ENCODE measurements around the gene RASGRP3.
"Not testable (repeated sequence)": the region's sequence is repeated elsewhere in the genome, so short reads cannot be mapped to it uniquely, and the experiment has no call there.

The RASGRP3 gene

GRCh38 chr2:33457556-33458247 is 18.7 kb upstream of the RASGRP3 start:
- DNase-seq (ENCODE audit: low spot score) = no peak

GRCh38 chr2:33458248-33458819 is 18.1 kb upstream of the RASGRP3 start:
- no peak for DNase-seq (ENCODE audit: low spot score)

- no peak for DNase-seq (ENCODE audit: low spot score)
Measured at GRCh38 chr2:33459745-33460144, 16.7 kb upstream of the RASGRP3 start.

DNA sequence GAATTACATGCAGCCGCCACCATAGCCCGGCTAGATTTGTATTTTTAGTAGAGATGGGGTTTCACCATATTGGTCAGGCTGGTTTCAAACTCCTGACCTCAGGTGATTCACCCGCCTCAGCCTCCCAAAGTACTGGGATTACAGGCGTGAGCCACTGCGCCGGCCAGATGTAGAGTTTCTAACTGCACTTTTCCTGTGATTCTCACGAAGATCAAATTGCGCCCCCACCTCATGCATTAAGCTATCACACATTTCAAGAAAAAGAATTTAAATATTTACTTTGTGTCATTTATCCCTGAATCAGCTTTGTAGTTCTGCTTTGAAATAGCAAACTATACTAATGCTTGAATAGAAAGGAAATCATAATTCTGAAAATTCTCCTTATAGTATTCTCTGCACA is 13.9 kb upstream of the RASGRP3 start:
- DNase-seq (ENCODE audit: low spot score) = not testable (repeated sequence)

DNA sequence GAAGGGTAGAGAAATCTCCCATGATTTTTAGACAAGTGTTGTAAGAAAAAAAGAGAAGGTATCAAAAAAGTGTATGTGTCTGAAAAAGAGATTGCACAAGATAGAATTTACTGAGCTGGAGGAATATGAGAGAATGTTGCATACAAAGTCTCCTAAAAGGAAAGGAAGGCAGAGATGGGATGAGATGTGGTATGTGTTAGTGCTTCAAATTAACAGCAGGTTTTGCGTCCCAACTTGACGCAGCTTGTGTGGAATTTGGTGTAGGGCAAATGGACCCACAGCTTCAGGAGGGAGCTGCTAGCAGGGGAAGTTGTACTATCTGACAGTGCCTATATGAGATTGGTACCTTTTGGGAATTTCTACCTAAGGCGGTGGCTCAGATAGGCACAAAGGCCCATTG is 9.0 kb upstream of the RASGRP3 start:
- DNase-seq (ENCODE audit: low spot score) = no peak

GRCh38 chr2:33469238-33469637 is 7.2 kb upstream of the RASGRP3 start:
- no peak for DNase-seq (ENCODE audit: low spot score)

DNA sequence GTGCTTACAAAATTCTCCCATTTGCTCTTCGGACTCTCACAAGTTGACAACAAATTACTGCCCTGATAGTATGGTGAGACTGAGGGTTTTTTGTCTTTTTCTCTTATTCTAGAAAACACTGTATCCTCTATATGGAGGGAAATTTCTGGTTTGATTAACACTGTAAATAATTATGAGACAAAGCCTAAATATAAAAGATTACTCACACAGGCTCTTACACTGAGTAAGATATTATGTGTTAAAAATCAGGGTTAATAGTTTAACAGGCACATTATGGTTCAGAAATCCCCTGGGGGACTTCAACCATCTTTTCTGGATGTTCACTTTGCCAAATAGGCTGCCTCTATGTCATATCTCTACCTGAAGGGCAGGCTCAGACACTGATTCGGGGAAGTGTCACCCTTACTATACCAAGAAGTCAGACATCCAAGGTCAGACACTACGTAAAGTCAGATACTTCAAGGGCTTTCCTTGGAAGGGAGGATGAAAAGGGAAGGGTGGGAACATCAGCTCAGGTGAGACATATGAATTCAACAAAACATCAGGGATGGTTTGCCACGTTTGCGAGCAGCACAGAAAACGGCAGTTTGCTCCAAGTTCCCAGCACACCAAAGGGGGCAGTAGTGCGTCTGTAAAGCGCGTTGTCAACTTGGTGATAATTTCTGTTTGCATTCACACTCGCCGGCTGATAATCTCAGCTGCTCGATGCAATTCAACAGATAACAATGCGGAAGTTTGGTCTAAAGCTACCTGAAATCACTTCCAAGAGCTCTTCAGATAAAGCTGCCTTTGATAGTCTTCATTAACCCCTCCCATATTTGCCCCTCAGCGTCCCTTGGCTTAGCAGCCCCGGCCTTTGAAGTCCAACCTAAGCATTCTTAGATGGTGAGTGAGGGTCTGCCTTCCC is 972 bp upstream of the RASGRP3 start:
- DNase-seq (ENCODE audit: low spot score) = peak; percentile 74

DNA sequence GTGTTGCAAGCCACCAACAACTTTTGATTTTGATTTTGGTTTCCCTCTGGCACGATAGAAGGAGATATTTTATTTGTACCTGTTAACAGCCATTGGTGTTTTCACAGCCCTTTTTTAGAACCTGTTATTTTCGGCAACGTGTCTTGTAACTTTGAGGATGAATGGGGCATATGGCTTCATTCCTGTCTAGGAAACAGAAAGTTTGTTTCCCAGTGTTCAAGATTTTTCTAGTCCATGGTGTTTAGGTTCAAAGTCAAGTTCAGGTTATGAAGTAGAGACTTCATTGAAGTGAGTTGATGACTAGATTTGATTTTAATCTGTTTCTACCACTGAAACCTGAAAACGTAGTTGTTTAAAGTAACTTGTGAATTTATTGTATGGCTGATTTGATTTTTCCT is 343 bp downstream of the RASGRP3 start:
- no peak for DNase-seq (ENCODE audit: low spot score)

GRCh38 chr2:33477473-33478468 is 1.3 kb downstream of the RASGRP3 start:
- no peak for DNase-seq (ENCODE audit: low spot score)

DNA sequence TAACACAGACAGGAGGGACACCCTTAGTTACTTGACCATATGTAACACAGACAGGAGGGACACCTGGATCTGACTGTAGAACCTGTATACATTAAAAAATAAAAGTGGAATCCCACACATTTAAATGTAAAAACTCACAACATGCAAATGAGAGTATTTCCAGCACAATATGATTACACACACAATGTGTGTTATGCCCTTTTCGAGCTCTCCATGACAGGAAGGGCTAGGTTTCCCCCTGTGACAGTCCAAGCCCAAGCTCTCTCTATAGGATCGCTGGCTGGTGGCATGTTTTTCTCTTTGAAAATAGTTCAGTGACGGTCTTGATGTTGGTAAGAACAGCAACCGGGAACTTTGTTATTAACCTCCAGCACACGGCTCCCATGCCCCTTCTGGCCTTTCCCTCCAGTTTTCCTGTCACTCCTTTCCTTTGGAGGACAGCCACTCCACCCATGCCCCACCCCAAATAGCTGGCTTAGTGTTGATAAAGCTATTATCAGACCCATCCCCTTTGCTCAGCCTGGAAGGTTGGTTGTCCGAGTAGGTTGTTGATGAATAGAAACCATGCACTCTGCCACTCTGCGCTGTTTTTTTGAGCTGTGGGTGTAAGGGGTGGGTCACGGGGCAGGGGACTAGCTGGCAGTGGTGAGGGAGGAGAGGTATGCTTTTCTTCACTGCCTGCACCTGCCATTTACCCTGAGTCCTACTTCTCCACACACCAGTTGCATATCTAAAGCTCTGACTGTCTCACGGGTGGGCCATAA is 2.7 kb downstream of the RASGRP3 start:
- DNase-seq (ENCODE audit: low spot score) = no peak

DNA sequence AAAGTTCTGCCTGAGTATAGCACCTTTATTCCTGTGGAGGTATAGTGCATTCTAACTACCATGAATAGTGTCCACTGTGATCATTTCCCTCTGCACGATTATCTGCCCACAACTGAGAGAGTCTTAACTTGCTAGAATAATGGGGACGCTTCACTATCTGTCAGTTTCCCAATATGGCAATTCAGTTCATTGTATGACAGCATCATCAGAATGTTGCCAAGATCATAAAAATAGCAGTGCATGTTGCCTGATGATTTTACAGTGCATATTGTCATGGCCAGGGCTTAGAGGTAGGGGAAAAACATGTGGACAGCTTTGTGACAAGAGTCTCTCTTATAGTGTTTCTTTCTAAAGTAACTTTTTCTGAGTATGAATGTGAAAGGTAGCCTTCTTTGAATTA is 6.1 kb downstream of the RASGRP3 start:
- no peak for DNase-seq (ENCODE audit: low spot score)

- DNase-seq (ENCODE audit: low spot score) = no peak
Measured at GRCh38 chr2:33484042-33484621, 7.7 kb downstream of the RASGRP3 start.

DNA sequence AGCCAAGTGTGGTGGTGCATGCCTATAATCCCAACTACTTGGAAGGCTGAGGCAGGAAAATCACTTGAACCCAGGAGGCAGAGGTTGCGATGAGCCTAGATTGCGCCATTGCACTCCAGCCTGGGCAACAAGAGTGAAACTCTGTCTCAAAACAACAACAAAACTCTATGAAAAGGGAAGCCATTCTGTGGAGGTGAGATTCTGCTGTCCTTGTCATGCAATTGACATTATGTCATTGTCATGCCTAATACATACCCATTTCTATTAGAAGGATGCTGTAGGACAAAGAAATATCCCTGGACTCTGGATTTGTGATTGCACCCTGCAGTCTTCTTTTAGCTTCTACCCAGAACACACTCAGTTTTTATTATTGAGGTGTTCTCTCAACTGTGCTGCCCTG is 8.6 kb downstream of the RASGRP3 start:
- no peak for DNase-seq (ENCODE audit: low spot score)

DNA sequence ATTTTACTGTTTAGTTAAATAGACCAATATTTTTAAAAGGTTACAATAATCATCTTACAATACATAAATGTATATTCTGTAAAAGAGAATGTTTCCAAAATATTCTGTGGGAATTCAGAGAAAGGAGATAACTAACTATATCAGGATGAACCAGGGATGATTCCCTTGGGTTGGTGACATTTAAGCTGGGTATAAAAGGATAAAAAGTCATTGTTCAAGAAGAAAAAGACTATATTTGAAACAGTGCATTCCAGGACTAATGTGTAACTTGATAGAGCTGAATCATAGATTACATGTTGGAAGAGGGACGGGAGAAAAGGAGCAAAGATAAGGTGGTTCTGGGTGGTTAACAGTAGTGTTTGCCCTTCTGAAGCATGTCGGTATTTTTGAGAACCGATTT is 10.1 kb downstream of the RASGRP3 start:
- DNase-seq (ENCODE audit: low spot score) = no peak

GRCh38 chr2:33488178-33488690 is 11.8 kb downstream of the RASGRP3 start:
- no peak for DNase-seq (ENCODE audit: low spot score)

DNA sequence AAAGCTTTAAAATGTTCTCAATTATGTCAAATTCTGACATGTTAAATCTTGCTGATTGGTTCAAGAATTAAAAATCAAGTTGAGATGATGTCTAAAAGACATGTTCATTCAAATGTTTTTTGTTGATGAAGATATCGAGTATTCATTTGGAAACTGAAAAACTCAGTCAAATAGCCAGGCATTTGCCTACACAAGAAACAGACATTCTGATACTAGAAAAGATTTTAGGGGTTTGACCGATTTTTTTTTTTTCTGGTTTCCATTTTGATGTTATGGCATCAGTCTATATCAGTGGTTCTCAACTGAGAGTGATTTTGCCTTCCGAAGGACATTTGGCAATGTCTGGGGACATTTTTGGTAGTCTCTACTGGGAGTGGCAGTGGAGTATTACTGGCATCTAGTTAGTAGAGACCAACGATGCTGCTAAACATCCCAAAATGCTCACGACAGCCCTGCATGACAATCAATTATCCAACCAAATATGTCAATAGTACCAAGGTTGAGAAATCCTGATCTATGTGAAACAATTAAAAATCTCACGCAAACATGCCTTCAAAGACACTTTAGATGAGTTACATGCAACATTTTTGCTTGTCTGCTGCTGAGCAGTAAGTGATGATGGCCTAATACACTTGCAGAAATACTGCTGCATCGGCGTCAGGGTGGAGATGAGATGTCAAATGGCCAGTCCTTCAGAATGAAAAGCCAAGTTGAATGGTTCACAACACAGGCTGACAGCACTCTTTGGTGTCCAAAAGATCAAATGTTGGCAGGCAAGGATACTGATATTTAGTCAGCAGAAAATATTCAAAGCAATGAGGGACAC is 12.5 kb downstream of the RASGRP3 start:
- no peak for DNase-seq (ENCODE audit: low spot score)

DNA sequence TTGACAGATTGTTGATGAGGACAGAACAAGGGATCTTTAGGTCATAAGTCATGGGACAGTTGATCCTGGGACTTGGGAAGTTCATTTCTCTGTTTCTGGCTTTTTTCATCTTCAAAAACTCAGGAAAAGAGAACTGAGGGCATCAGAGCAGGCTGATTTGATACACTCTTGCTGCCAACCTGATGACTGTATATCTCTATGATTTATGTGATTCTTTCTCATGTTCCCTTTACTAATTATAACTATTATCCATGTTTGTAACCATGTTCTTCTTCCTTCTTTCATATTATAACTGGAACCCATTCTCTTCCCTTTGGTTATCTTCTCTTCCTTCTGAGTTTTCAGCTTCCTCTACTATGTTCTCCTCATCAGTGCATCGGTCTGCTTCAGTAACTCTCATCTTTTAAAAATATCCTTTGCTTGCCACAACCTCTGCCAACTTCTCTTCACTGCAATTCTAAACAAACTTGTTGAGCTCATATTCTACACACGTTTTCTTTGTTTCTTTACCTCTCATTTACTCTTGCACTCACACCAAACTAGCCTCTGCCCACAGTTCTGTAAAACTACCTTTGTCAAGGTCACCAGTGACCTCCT is 13.5 kb downstream of the RASGRP3 start:
- DNase-seq (ENCODE audit: low spot score) = no peak

DNA sequence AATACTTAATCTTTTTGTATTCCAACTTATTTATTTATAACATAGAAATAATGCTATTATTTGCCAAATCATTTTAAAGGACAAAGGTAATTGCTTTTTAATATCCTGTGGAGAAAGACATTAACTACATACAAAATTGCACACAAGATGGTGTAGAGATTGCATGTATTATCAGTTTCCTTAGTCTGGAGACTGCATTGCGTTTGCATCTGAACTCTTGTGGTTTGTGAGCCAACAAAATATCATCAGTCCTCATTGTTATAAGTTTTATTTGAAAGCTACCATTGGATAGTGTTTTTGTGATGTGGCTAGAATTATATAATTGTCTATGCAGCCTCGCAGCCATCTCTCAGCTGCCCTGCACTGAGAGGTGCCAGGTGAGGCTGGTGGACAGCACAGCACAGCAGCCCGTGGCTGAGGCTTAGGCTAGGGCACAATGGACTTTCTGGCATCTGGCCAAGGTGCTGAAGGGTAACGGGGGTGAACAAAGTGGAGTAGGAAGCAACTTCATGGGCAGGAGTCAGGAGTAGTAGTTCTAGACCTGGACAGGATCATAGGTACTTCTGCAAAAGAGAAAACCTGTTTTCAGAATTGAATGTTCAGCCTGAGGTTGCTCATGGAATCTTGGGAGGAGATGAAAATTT is 15.1 kb downstream of the RASGRP3 start:
- DNase-seq (ENCODE audit: low spot score) = no peak
